CD4-positive, alpha-beta T cell treated with Interleukin-1 beta for 1 hour (primary cell): ENCODE data around the gene ZNF831.

ENCODE experiments used
- DNase-seq, 2 donors: peaks; one replicate each; pipeline ENCODE4 v3.0.0-alpha.2; 2020 to 2022

The ZNF831 gene

DNA sequence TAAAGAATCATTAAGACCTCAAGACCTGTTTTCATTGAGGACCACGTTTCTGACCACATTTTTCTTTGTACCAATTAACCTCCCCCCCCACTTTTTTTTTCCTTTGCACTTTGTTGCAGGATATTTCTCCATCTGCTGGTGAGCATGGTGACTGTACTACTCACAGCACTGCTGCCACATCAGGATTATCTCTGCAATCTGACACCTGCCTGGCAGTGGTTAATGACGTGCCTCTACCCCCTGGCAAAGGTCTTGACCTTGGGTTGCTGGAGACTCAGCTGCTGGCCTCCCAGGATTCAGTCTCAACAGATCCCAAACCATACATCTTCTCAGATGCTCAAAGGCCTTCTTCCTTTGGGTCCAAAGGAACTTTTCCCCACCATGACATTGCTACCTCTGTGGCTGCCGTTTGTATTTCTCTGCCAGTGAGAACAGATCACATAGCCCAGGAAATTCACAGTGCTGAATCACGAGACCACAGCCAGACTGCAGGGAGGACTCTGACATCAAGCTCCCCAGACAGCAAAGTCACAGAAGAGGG is 90.2 kb downstream of the ZNF831 start:
- DNase-seq = peak; percentile 19 to 43

DNA sequence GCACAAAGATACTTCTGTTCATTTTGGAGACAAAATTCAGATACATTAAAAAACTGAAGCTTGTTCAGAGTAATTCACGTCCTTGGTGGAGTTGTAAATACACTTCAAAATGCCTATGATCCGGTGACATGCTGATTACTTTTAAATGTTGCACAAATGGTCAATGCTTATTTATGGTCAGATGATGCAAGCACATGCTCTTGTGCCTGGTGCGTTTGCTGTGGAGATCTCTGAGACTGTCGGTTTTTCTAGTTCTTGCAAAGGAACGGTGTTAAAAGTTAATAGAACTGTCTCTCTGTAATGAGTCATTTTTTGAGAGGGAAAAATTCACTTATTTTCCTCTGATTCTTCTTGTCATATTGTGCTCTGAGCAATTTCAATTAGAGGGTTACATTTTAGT is 91.6 kb downstream of the ZNF831 start:
- DNase-seq = no peak

DNA sequence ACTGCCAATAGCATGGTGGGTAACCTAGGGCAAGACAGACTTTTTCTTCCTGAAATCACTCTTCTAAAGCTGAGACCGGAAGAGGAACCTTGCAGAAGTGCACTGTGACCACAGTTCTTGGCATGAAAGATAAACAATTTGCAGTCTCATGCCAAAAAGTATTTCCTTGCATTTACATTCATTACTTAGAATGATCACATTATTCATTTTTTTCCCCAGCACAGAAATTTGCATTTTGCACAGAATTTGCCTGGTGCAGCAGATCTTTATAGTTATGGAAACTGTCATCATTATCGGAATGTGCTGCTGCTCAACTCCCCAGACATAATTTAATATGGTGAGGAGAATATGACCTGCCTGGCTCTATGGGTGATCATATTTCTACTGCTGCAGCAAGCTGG is 94.6 kb downstream of the ZNF831 start:
- DNase-seq = no peak

DNA sequence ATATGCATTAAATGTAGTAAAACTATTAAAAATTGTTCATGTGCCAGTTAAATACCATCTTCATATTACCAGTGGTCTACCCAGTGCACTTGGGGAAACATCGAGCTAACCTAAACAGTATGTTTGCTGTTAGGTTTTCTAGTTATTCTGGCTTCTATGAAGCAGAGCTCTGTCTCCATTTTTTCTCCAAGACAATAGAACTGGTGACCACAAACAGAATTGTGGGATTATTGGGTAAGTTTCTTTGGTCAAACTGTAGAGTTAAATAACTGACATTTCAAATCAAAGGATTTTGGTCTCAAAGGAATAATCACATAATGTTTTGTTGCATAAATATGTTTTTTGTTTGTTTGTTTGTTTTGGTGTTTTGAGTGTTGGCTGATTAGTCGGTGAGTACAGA is 96.3 kb downstream of the ZNF831 start:
- DNase-seq = no peak

DNA sequence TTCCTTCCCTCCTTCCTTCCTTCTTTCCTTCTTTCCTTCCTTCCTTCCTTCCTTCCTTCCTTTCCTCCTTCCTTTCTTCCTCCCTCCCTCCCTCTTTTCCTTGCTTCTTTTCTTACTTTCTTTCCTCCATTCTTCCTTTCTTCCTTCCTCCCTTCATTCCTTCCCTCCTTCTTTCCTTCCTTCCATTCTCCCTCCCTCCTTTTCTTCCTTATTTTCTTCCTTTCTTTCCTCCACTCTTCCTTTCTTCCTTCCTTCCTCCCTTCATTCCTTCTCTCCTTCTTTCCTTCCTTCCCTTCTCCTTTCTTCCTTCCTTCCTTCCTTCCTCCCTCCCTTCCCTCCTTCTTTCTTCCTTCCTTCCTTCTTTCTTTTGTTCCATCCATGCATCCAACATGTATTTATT is 101.7 kb downstream of the ZNF831 start:
- no peak for DNase-seq

DNA sequence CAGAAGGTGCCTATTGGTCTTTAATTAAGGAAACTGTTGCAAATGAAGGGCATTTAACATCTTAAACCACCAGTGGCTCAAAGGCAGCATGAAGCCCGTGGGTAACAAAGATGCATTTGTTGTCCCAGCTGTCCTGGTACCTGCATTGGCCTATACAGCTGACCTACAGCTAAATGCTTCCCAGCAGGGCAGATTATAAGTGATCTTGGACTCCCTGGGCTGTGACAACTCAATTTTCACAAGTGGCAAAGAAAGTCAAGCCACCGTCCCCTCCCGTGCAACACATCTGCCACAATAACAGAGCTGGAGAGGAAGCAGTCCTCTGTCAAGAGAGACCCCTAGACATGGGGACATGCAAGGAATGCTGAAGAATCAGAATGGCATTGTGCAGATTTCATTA is 105.2 kb downstream of the ZNF831 start:
- no peak for DNase-seq

DNA sequence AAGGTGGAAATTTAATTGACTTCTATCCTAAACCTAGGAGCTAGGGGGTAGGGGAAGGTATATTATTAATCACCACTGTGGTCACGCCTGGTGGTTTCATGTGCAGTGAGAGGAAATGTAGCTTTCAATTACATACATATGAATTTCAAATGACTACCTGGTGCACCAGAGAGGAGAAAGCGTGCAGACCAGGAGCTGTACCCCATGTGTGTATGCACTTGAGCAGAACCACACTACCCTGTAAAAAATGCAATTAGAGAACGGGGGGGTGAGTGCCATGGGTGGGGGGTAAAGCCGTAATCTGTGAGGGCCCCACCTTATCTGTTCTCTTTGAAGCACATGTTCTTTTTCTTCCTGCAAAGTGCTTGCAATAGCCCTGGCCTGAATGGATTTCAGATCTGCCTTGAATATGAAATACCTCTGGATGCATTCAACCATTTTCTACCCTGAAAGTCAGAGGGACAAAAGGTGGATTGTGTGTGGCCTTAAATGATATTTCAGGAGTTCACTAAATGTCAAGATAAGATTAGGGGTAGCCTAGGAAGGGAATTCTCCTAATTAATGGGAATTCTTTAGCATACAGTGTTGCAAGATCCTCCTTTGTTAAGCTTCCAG is 105.9 kb downstream of the ZNF831 start:
- no peak for DNase-seq

DNA sequence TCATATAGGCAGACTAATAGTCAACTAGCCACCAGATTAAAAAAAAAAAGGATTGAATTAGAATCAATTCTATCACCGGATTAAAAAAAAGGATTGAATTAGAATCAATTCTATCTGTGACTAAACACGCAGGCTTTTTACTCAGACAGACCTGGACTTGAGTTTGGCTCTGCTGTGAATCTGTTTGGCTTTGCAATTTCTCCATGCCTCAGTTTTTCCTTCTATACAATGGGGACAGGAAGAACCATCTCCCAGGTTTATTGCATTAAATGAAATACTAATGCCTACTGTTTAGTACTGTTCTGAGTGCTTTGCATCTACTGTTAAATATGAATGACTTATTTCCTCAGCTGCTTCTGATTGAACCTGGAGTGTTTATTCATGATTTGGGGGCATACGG is 106.8 kb downstream of the ZNF831 start:
- DNase-seq = no peak

DNA sequence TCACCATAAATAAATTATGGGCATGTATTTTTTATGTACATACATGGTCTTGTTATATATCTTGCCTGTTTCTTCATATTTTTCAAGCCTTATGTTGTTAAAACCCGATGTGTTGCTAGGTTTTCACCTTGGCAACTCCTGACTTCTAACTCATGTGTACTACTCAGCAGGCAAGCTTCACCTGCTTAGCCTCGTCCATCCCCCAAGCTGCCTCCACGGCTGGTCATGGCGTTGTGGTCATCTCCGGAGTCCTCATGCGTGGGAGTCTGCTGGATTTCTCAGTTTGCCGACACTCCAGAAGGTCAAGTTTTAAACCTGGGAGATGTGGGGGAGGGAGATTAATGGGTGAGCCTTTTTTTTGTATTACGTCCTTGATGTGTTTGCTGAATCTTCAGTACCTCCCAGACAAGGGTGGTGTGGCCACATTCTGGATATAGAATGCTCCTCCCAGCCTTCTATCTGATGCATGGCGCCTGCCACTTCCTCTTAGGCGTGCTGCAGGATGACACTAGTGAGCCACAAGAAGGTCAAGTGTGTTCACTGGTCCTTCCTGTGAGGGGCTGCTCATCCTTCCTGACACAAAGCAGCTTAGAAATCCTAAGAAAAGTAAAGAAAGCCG is 110.2 kb downstream of the ZNF831 start:
- DNase-seq = no peak

DNA sequence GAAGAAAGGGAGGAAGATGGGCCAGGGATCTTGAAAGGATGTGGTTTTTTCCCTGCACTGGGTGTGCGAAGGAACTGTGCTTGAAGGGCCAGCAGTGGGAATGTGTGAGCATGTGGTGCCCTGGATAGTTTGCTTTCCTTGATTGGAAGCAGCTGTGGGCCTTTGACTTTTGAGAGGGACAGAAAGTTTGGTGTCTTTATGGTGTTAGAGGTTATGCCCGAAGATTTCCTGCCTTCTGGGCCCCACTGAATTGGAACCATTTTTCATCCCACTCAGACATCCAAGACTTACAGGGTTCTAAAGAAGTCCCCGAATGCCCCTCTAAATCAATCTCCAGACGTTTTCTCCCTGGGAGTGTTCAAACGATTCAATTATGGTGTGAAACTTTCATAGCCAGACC is 113.3 kb downstream of the ZNF831 start:
- no peak for DNase-seq

DNA sequence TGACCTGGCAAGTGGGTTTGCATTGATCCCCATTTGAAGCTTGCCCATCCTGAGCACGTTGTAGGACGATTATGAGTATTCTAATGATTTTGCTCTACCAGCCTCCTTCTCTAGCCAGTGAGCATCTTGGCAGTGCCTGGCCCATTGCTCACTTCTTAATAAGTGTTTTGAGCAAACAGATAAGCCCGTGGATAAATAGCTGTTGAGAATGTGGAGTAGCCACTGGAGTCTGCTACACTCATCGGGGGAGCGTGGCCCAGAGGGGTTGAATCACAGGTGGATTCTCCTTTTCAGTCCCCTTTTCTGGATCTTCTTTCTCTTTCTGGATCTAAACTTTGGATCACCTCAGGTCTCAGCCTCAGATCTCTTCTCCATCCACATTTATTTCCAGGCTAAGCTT is 120.8 kb downstream of the ZNF831 start:
- DNase-seq = no peak

DNA sequence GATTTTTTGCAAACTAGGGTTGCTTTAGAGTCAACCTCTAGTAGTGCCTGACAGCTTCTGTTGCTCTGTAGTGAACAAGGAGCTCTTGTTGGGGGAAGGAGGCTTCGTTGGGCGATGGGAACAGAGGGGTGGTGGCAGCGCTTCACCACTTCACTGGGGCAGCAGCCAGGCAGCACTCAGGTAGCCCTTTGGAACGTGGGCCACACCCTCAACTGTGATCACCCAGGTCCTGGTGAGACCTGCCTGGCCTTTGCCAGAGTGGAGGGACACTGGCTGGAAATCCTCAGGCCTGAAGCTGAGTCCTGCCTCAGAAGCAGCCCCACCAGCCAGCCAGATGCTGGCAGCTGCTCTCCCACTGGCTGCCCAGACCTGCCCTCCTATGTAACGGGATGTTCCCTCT is 126.4 kb downstream of the ZNF831 start:
- no peak for DNase-seq

DNA sequence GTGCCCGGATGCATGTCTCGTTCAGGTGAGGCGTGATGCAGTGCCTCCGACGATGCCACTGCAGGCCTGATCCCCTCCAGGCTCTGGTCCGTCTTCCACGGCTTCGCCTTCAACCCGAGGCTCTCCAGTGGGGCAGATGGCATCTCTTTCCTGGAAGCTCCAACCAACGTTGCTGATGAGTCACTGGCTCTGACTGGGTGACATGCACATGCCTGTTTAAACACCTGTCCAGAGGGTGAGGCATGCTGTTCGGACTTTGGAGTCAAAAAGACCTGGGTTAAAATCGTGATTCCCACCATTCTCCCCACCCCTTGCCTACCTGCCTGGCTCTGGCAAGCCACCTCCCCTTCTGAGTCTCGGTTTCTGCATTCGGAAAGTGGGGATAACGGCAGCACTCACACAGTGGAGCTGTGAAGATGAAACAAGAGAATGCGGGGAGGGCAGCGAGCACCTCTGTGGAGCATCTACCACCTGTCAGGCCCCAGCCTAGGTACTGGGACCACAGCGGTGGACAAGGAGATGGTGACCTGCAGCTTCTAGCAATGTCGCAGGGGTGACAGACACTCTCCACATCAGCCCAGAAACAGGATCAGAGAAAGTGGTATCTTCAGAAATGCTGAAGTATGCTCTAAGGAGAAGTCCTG is 128.2 kb downstream of the ZNF831 start:
- no peak for DNase-seq

DNA sequence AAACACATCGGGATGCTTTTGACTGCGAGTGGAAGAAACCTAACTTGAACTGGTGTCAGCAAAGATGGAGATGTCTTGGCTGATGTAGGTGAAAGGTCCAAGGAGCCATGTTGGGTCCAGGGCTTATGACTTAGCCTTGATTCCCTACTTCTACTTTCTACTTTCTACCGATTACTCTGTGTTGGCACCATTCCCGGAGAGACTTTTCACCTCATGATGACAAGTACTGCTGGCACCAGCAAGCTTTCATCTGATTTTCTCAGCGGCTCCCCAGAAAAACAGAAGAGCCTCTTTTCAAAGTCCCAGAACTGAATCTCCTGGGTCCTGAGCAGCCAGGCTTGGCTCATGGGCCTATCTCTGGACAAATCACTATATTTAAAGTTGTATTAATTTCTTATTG is 131.9 kb downstream of the ZNF831 start:
- DNase-seq = no peak

DNA sequence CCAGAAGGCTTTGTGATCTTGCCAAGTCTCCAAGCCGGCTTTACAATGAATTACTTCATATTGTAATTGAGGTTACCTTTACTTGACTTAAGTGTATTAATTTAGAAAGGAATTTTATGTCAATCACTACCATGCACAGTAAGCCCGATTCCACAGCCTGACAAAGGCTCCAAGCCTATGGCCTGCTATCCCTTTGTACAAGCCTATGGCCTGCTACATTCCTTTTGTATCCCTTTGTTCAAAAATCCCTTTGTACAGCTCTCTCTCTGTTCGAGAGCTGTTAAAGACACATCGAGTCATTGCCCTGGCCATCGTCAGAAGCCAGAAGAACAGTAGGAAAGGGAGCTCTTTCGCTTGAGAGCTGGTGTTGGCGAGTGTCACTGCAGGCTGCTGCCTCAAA is 134.1 kb downstream of the ZNF831 start:
- no peak for DNase-seq

DNA sequence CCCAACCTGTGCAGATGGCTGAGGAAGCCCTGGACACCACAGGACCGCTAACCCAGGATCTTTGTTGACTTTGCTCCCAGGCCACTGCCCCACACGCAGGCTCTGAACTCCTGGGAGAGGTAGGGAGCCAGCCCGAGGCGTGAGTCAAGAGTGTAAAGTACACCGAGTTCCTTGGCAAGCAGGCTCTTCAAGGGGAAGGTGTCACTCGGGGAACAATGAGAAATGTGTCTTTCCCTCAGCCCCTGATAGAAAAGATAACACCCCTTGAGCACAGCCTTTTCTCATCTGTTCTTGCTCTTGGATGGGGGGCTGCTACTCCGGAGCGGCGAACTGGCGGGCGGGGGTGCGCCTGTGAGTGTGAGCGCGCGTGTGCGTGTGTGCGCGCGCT is 136.3 kb downstream of the ZNF831 start:
- no peak for DNase-seq

DNA sequence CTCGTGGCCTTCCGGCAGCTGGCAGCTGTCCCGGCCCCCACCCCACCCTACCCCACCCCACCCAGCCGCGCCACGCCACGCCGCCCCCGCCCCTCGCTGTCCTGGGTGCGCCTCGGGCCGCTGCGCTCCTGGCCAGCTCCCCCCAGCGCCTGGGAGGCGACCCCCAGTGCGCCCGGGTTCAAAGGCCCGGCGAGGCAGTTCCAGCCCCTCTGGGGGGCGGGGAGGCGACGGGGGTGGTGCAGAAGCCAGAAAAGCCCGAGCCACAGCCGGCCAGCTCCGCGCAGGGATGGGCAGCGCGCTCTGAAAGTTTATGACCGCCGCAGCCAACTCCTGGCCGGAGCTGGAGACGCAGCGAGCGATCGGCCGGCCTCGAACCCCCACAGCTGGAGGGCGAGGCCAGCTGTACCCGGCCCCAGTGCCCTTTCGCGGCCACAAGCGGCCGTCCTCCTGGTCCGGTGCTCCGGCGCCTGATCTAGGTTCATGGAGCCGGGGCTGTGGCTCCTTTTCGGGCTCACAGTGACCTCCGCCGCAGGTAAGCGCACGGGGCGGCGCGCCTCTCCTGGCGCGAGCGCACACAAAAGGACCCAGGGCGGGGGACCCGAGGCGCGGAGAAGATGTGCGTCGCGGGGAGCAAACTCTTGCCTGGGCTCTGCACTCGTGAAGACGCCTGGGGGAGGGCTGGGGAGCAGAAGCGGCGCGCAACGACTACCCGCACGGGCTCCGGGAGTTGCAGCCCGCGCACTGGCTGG is 136.9 kb downstream of the ZNF831 start, which contains the start of gene EDN3:
TSS of gene EDN3 (plus strand) at position 279 of the 749 bp plus-strand sequence. CDS start at position 481, 202 bp downstream.
- no peak for DNase-seq

DNA sequence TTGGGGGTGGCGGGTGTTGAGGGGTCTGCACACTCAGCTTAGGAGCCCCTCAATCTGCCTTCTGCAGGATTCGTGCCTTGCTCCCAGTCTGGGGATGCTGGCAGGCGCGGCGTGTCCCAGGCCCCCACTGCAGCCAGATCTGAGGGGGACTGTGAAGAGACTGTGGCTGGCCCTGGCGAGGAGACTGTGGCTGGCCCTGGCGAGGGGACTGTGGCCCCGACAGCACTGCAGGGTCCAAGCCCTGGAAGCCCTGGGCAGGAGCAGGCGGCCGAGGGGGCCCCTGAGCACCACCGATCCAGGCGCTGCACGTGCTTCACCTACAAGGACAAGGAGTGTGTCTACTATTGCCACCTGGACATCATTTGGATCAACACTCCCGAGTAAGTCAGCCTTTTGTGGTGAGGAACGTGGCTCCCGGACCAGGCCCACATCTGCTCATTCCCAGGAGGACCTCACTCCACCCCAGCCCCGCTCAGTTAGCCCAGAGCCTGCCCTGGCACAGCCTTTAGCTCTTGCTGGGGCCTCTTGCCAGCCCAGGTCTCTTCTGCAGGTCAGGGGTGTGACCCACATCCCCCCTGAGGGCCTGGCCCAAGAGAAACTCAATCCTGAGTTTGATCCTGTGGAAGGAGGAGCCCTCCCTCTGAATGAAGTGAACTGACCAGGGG is 137.9 kb downstream of the ZNF831 start:
- no peak for DNase-seq

DNA sequence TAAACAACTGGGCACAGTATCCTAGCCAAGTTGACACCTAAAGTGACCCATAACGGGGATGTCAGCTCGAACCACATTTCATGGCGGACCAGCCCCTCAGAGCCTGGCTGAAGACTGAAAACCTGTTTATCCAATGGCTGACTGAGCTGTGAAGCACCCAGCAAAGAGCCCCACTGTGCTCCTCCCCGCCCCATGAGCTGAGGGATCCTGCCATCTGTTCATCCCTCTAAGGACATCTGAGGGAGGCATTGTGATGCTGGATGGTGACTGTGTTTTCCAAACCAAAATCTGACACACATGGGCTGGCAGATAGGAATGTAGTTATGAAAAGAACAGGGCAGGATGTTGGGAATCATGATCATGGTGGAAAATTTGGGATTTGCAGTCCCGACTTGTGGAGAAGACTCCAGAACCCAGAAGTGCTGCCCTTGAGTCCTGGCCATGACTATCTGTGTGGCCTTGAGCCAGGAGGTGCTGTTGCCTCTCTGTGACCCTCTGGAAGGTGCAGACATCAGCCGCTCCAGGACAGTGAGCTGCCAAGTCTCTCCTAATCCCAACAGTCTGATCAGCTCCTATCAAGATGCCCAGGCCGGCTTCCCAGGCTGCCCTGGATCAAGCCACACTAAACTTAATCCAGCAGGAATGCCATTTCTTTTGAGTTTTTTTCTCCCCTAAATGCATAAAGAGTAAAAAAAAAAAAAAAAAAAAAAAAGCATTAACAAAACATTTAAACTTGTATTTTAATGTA is 142.5 kb downstream of the ZNF831 start:
- DNase-seq = no peak

DNA sequence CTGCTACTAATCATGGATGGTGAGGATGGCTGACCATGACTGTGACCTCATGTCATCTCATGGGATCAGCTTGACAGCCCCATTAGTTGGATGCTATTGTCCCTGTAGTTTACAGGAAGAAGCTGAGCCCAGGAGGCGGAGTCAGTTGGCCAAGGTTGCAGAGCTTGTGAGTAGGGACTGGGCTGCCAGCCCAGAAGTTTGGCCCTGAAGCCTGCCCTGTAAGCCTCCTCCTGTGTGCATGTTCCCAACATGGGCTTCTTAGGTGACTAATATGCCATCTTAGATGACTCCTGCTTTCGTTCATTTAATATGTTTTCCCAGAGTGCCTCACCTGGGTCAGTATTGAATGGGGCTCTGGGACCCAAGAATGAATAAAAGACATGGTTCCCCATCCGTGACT is 143.6 kb downstream of the ZNF831 start:
- no peak for DNase-seq
